LNCAP (cell line): ENCODE measurements around the gene RAB10.

Source experiments
- CTCF ChIP-seq: fragments of 450-650 bp; IDR thresholded peaks from 2 replicates; pipeline ENCODE4 v1.5.1; 2017; ENCODE audit warnings: mild to moderate bottlenecking

The RAB10 gene

GRCh38 chr2:26174691-26175465, 141.0 kb downstream of the RAB10 start:
- TF ChIP-seq CTCF = no peak

DNA sequence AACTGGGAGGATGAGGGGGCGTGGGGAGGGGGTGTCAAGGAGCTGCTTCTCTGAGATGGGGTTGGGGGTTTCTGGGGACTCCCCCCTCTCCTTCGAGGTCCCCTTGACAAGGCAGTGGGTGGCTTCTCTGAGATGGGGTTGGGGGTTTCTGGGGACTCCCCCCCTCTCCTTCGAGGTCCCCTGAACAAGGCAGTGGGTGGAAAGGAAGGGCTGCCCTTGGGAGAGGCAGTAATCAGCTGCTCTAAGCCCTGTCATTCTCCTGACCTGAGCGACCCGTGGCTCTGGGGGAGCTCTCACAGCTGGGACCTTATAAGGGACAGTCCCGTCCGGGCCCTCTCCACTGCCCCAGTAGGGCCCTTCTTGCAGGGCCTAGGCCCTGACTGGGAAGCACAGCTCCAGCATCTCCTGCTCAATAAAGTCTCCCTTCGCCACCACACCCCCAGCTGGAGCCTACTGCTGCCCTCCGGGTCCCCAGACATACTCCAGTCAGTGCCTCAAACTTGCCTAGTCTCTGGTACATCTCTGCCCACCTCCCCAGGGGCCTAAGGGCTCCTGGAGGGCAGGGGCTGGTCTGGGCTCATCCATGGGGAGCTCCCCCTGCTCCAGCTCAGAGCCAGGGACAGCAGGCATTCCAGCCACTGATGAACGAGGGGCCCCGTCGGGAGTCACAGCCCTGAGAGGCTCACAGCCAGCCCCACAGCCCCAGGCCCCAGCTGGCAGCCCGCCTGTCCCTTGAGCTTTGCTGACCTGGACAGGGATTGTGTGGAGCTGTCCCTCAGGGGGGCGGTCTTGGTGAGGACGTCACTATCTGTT, 141.8 kb downstream of the RAB10 start:
- TF ChIP-seq CTCF = no peak

- no peak for TF ChIP-seq CTCF
These were observed 142.4 kb downstream of the RAB10 start for GRCh38 chr2:26176279-26176615.

- TF ChIP-seq CTCF = no peak
These were observed 143.2 kb downstream of the RAB10 start for GRCh38 chr2:26177122-26177521.

DNA sequence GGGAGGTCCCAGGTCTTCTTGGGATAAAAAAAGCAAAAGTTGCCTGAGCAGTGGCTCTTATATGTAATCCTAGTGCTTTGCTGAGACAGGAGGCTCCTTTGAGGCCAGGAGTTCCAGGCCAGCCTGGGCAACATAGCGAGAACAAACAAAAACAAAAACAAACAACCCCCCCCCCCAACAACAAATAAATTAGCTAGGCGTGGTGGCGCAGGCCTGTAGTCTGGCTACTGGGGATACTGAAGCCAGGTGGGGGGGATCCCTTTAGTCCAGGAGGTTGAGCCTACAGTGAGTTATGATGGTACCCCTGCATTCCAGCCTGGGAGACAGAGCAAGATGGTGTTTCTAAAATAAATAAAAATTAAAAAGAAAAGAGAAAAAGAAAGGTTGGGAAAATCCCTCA, 144.4 kb downstream of the RAB10 start:
- no peak for TF ChIP-seq CTCF

DNA sequence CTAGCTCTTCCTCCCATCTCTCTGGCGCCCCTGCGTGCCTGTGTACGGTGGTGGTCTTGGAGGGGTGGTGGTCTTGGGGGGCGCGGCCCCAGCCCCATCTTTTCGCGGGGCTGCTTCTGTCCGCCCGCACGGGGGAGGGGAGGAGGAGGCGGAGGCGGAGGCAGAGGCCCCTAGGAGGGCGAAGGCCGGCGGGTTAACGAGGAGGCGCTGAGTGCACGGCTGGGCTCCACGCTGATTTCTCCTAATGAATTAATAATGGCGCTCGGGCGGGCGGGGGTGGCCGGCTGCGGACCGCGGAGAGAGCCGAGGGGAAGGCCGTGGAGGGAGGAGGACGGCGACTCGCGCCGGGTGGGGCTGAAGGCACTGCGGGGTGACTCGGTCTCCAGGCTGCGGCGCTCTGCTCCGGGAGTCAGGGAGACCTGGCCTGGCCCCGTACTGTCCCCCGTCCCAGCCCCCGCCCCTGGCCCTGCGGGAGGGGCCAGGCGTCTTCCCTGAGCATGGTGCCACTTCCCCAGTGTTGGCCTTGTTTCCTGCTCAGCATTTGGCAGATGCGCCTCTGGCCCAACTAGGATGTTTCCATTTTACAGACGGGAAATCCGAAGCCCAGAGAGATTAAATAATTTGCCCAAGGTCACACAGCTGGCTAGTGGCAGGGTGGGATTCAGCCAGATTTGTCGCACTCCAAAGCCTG, 145.0 kb downstream of the RAB10 start:
- TF ChIP-seq CTCF = no peak

DNA sequence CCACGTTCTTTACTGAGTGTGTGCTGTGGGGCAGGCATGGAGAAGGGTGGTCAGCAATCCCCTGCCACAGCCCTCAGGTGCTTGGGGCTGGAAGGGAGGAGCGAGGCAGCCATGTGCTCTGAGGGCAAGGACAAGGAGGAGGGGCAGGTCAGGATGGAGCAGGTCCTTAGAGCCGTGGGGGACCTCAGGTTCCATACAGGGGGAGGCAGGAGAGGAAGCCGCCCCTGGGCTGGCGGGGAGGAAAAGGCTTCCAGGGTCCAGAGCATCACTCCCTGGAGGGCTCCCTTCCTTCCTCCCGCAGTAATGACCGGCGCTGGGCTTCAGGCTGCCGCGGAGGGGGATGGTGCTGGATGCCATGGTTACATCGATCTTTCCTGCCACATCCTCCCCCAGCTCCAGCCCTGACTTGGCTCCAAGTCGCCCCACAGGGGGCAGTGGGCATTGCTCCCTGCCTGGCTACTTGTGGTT, 145.6 kb downstream of the RAB10 start:
- TF ChIP-seq CTCF = no peak
